Activated CD8-positive, alpha-beta memory T cell treated with anti-CD3 and anti-CD28 coated beads, Interleukin-2, amount 50 U/mL, for 24 hours (primary cell): ENCODE measurements around the gene MARCOL.
"Not testable (repeated sequence)": the region's sequence is repeated elsewhere in the genome, so short reads cannot be mapped to it uniquely, and the experiment has no call there.

ENCODE experiments used
- DNase-seq: peaks from one replicate; pipeline ENCODE4 v3.0.0-alpha.2; 2020; ENCODE audit errors: extremely low read depth

Gene MARCOL

DNA sequence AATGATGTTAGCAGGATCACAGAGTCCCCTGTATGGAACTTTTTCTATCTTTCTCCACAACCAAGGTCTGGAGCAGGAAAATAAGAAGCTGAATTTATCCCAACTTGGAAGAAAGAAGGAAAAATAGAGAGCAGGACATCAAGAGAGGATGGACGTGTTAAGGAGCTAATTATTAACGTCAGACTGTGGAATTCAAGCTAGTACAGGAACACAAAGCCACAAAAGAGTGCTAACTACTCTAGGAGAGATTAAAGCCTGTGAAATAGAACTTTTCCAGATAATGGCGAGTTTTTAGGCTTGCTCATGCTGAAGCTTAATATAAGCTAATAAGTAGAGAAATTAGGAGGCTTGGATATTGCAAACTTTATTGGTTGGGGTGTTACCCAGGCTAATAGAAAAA, 29.6 kb downstream of the MARCOL start:
- DNase-seq: no peak

GRCh38 chr5:148268566-148268965, 30.2 kb downstream of the MARCOL start, which contains the start of gene SPINK13:
SPINK13 (plus strand) TSS chr5:148268794; CDS start chr5:148270073, 1,279 bp downstream.
- DNase-seq: no peak

DNA sequence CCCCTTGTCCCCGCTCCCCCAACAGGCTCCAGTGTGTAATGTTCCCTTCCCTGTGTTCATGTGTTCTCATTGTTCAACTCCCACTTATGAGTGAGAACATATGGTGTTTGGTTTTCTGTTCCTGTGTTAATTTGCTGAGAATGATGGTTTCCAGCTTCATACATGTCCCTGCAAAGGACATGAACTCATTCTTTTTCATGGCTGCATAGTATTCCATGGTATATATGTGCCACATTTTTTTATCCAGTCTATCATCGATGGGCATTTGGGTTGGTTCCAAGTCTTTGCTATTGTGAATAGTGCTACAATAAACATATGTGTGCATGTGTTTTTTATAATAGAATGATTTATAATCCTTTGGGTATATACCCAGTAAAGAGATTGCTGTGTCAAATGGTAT, 36.8 kb downstream of the MARCOL start:
- not testable (repeated sequence) for DNase-seq

DNA sequence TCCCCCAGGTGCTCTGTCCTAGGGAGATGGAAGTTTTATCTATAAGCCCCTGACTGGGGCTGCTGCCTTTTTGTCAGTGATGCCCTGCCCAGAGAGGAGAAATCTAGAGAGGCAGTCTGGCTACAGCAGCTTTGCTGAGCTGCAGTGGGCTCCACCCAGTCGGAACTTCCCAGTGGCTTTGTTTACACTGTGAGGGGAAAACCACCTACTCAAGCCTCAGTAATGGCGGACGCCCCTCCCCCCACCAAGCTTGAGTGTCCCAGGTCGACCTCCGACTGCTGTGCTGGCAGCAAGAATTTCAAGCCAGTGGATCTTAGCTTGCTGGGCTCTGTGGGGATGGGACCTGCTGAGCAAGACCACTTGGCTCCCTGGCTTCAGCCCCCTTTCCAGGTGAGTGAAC, 42.6 kb downstream of the MARCOL start:
- not testable (repeated sequence) for DNase-seq

DNA sequence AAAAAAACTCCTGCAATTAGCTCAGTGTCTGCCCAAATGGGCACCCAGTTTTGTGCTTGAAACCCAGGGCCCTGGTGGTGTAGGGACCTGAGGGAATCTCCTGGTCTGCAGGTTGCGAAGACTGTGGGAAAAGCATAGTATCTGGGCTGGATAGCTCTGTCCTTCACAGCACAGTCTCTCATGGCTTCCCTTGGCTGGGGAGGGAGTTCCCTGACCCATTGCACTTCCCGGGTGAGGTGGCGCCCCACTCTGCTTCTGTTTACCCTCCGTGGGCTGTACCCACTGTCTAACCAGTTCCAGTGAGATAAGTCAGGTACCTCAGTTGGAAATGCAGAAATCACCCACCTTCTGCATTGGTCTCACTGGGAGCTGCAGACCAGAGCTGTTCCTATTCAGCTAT, 43.0 kb downstream of the MARCOL start:
- not testable (repeated sequence) for DNase-seq

GRCh38 chr5:148290271-148291195, 52.2 kb downstream of the MARCOL start:
- no peak for DNase-seq
